ENCODE measurements around the gene FBXL19.

FBXL19 gene

DNA sequence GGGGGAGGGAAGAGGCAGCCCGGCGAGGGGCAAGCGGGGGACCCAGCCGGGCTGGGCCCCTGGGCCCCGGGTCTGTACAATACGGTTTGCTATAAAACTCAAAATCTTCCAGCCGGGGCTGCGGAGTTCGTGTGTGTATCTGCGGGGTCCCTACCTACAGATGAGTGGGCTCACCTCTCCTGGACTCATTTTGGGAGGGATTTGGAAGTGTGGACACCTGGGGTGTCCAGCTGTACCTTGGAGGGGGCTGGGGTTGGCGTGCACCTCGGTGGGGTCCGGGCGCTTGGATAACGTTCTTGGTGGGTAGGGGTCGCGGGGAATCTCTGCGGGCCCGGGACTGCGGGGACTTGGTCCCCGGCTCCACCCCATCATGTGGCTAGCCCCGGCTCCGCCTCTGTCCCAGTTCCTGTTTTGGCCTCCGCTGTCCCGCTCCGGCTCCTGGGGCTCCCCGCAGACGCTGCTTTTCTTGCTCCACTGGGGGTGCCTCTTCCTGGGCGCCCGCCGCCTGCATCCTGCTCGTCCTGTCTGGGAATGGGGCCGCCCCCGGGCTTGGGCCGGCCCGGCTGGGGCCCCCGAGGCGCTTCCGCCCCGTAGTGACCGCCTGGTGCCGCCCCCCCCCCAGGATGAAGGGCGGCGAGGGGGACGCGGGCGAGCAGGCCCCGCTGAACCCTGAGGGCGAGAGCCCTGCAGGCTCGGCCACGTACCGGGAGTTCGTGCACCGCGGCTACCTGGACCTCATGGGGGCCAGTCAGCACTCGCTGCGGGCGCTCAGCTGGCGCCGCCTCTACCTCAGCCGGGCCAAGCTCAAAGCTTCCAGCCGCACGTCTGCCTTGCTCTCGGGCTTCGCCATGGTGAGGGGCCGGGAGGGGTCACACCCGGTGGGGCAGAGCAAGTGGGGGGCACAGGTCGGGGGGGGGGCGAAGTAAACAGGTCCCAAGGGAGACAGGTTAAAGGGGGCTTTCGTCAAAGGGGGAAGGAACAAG lies 25.6 kb downstream of the FBXL19 start, which contains the start of gene ORAI3:
TSS of gene ORAI3 (plus strand) at position 402 of the 983 bp plus-strand sequence. CDS start at position 624, 222 bp downstream.
- Mint-ChIP-seq H3K4me3 (peak within 1 kb of the TSS; percentile 91 to 93 (median 92)), H3K36me3 (ENCODE audit: low read depth) (peaks cover 26% of the 10 kb centered on the region)
- TF ChIP-seq CTCF (IDR thresholded peaks at IDR 0.05; ENCODE audit: unreplicated experiment in 3 of 3) = no peak

DNA sequence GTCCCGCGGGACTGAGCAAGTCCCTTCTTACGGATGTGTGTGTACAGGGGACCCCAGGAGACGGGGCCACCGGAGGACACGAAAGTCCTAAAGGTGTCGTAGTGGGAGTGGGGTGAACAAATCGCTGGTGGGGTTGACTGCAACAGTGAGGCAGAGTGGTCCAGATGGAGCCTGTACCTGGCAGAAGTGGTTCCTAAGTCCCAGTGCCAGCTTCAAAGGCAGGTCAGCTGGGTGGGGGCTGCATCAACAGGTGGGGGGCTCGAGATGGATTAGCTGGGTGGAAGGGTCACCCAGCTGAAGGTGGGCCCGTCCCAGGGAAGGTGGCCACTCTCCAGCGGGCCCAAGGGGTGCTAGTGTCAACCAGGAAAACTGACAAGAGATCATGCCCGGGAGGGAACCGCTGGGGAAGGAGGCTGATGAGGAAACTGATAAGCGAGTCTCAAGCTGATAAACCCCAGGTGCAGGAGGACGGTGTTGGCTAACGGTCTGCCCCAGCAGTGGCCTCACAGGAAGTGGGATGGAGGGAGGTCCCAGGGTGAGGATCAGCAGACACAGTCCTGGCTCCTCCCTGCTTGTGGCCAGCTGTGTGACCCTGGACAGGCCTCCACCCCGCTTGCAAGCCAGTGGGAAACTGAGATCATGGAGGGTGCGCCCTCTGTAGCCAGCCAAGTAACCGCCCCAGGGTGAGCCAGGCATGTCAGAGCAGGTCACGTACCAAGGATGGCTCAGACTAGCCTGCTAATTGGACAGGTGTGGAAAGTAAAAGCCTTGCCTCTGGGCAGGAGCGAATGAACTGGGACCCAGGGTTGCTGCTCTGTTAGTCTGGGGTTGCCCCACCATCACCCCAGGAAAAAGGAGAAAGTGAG lies 26.5 kb downstream of the FBXL19 start:
- no peaks in the 10 kb centered on the region for H3K9me3 Mint-ChIP-seq
- H3K27me3 Mint-ChIP-seq (ENCODE audit: low read depth) = no peaks in the 10 kb centered on the region
- TF ChIP-seq CTCF (IDR thresholded peaks at IDR 0.05; ENCODE audit: unreplicated experiment in 3 of 3) = no peak
- H3K36me3 Mint-ChIP-seq (ENCODE audit: low read depth) = peaks cover 17% of the 10 kb centered on the region
- H3K4me1 Mint-ChIP-seq = peaks cover 24% of the 10 kb centered on the region
- peak overlapping the region; percentile 91 to 93 (median 92) for H3K4me3 Mint-ChIP-seq
- H3K27ac Mint-ChIP-seq = peak overlapping the region; percentile 67 to 96 (median 90)

More for the DNA sequence above, 25.6 kb downstream of the FBXL19 start, which contains the start of gene ORAI3:
- H3K9me3 Mint-ChIP-seq = no peaks in the 10 kb centered on the region
- H3K27ac Mint-ChIP-seq = peak within 1 kb of the TSS; percentile 91 to 98 (median 97)
- H3K27me3 Mint-ChIP-seq (ENCODE audit: low read depth) = no peaks in the 10 kb centered on the region
- H3K4me1 Mint-ChIP-seq = peaks cover 24% of the 10 kb centered on the region

DNA sequence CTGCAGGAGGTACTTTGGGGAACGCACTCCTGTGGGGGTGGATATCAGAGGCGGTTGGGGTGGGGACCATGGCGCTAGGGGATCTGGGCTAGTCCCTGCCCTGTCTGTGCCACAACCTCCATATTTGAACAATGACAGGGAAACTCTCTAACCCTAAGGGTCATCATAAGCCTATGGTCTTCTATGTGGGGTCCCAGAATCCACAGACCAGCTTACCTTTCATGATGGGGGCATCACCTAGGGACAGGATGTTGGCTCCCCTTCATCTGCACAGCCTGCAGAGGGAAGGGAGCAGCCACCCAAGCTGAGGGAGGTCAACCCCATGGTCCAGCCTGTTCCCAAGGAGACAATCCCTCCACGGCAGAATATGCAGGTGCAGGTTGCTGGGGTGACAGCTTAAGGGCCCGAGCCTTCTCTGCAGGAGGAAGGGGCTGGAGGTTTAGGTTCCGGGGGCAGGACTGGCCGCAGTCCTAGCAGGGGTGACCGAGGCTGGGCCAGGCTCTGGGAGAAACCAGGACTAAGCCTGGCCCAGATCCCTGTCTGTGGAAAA lies 27.2 kb downstream of the FBXL19 start:
- H3K36me3 Mint-ChIP-seq (ENCODE audit: low read depth) = peaks cover 12% of the 10 kb centered on the region
- TF ChIP-seq CTCF (IDR thresholded peaks at IDR 0.05; ENCODE audit: unreplicated experiment in 3 of 3) = no peak
- peak overlapping the region; percentile 67 to 96 (median 90) for H3K27ac Mint-ChIP-seq
- H3K9me3 Mint-ChIP-seq = no peaks in the 10 kb centered on the region
- no peaks in the 10 kb centered on the region for H3K27me3 Mint-ChIP-seq (ENCODE audit: low read depth)
- peaks cover 24% of the 10 kb centered on the region for H3K4me1 Mint-ChIP-seq
- peak overlapping the region; percentile 91 to 93 (median 92) for H3K4me3 Mint-ChIP-seq

- Mint-ChIP-seq H3K27ac (no peak overlapping the region), H3K4me3 (peak overlapping the region; percentile 61 to 82 (median 75)), H3K27me3 (ENCODE audit: low read depth) (no peaks in the 10 kb centered on the region), H3K36me3 (ENCODE audit: low read depth) (peaks cover 7% of the 10 kb centered on the region), H3K4me1 (peaks cover 20% of the 10 kb centered on the region), H3K9me3 (no peaks in the 10 kb centered on the region)
- TF ChIP-seq CTCF (IDR thresholded peaks at IDR 0.05; ENCODE audit: unreplicated experiment in 3 of 3) = no peak
These were observed 27.8 kb downstream of the FBXL19 start for GRCh38 chr16:30951193-30951592.

DNA sequence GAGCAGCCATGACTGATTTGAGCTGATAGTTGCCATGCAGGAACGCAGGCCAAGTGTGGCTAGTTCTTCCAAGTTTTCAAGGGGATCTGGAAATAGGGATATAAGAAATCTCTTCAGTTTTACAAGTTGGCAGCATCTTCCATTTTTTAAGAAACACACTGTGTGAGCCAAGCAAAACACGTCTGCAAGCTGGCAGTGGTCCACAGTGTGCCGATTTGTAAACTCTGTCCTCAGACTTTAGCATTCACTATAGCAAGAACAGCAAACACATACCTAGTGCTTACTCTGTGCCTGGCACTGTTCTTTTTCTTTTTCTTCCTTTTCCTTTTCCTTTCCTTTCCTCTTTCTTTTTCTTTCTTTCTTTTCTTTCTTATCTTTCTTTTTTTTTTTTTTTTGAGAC lies 28.4 kb downstream of the FBXL19 start:
- Mint-ChIP-seq H3K27me3 (ENCODE audit: low read depth) (no peaks in the 10 kb centered on the region), H3K27ac (peak overlapping the region in 2 of 3 experiments; percentile 38 to 49), H3K4me3 (peak overlapping the region; percentile 41 to 82 (median 69)), H3K36me3 (ENCODE audit: low read depth) (peaks cover 4% of the 10 kb centered on the region), H3K4me1 (peaks cover 20% of the 10 kb centered on the region), H3K9me3 (no peaks in the 10 kb centered on the region)
- no peak for TF ChIP-seq CTCF (IDR thresholded peaks at IDR 0.05; ENCODE audit: unreplicated experiment in 3 of 3)
